Hematopoietic multipotent progenitor cell treated with erythropoietin and hydrocortisone succinate and interleukin-3 and kit ligand, for 6 days (in vitro differentiated cells): Measurements from ENCODE around the gene PHF21B.
"Not testable (repeated sequence)": the region's sequence is repeated elsewhere in the genome, so short reads cannot be mapped to it uniquely, and the experiment has no call there.

Experiments
- DNase-seq: peaks from one replicate; pipeline ENCODE4 v3.0.0-alpha.2; 2015

Gene PHF21B

GRCh38 chr22:44862981-44863860, 146.6 kb downstream of the PHF21B start:
- DNase-seq, result peak; percentile 29

DNA sequence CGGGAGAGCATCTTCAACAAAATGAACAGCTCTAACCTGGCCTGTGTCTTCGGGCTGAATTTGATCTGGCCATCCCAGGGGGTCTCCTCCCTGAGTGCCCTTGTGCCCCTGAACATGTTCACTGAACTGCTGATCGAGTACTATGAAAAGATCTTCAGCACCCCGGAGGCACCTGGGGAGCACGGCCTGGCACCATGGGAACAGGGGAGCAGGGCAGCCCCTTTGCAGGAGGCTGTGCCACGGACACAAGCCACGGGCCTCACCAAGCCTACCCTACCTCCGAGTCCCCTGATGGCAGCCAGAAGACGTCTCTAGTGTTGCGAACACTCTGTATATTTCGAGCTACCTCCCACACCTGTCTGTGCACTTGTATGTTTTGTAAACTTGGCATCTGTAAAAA, 147.5 kb downstream of the PHF21B start:
- no peak for DNase-seq

- DNase-seq, result no peak
These were observed 148.6 kb downstream of the PHF21B start for GRCh38 chr22:44861245-44861644.

- DNase-seq, result no peak
These were observed 149.5 kb downstream of the PHF21B start for GRCh38 chr22:44860311-44860710.

DNA sequence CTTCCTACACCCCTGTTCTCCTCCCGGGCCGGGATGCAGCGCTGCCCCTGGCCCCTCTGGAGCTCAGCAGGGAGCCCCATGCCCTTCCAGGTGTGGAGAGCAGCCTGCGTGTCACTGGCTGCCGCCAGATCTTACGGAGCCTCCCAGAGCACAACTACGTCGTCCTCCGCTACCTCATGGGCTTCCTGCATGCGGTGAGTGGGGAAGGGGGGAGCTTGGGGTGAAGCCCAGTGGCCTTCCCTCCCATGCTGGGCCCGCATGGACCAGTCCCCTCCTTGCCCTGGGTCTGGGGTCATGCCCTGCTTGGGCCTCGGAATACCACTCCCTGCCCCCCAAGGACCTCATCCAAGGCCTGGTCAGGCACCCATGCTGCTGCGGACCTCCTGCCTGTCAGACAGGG, 150.2 kb downstream of the PHF21B start:
- DNase-seq, result no peak

DNA sequence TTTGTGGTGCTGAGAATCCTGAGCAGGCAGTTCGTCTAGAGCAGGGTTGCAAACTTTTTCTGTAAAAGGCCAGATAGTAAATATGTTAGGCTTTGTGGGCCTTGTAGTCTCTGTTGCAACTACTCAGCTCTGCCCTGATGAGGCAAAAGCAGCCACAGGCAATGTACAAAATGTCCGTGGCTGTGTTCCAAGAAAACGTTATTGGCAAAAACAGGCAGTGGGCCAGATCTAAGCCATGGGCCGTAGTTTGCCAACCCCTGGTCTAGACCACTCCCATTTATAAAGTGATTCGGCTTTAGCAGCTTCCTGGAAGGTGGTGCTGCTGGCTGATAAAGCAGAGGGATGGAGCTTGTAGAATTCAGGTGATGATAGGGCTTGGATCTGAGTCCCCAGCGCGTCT, 151.0 kb downstream of the PHF21B start:
- peak; percentile 10 for DNase-seq

DNA sequence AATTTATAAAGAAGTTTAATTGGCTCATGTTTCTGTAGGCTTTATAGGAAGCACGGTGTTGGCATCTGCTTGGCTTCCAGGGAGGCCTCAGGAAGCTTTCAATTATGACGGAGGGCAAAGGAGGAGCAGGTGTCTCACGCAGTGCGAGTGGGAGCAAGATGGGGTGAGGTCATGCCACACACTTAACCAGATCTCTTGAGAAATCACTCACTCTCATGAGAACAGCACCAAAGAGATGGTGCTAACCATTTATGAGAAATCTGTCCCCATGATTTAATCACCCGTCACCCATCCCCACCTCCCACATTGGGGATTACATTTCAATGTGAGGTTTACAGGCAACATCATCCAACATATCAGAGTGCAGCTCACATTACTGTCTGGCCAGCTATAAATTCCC, 153.9 kb downstream of the PHF21B start:
- no peak for DNase-seq

- not testable (repeated sequence) for DNase-seq
These were observed 155.2 kb downstream of the PHF21B start for GRCh38 chr22:44854641-44855040.

- DNase-seq, result no peak
These were observed 158.9 kb downstream of the PHF21B start for GRCh38 chr22:44850946-44851345.

- DNase-seq, result no peak
These were observed 160.9 kb downstream of the PHF21B start for GRCh38 chr22:44848791-44849420.

DNA sequence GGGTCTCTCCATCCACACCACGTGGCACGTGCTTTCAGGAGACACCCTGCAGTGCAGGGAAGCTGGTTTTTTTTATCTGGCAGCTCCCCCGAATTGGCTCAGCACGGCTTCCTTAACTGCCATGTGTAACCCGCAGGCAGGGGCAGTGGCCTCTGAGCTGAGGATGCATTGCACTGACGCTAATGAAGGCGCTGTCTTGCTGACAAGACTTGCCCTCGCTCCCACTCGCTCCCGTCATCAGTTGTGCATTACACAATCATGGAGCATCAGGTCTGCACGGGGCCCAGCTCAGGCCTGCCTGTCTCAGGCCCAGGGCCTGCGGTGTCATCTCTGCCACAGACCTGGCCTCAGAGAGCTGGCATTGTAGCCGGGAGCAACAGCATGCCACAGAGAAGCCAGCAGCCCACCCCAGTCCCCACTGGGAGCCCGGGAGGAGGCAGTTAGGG, 161.5 kb downstream of the PHF21B start:
- no peak for DNase-seq

DNA sequence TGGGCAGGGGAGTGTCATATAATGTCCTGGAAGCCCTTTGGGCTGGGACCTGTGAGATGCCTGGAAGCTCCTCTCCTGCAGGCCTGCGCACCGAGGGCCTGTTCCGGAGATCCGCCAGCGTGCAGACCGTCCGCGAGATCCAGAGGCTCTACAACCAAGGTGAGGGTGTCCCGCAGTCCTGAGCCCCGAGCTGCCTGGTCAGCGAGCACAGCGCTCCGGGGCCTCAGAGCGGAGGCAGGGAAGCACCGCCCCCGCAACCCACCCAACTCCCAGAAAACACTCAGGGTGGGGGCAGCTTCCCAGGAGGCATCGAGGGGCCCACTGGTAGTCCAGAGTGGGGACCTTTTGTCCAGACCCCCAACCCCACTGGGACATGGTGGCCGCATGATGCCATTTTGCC, 161.9 kb downstream of the PHF21B start:
- DNase-seq, result no peak

GRCh38 chr22:44847380-44847779, 162.4 kb downstream of the PHF21B start:
- DNase-seq, result no peak

DNA sequence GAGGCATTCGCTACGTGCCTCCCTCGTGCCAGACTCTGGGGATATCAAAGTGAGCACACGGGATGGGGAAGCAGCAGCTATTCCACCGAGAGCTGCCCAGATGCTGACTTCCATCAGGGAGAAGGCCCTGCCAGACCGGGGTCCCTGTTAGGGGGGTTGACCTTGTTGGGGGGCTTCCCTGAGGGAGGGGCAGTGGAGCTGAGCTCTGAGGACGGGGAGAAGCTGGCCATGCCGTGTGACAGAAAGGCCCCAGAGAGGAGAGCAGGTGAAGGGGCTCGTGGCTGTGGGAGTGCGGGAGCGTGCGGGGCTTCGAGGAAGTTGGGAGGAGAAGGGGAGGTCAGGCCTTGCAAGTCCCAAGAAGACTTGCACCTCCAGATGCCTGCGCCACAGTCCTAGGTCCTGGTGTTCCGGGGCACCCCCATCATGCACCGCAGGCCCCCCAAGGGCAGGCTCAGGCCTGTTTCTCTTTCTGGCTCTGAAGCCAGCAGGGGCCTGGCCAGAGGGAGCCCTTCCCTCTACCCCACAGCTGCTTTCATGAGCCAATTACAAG, 163.0 kb downstream of the PHF21B start:
- DNase-seq, result no peak

- no peak for DNase-seq
These were observed 163.7 kb downstream of the PHF21B start for GRCh38 chr22:44845796-44846720.

- no peak for DNase-seq
These were observed 164.6 kb downstream of the PHF21B start for GRCh38 chr22:44845191-44845590.

DNA sequence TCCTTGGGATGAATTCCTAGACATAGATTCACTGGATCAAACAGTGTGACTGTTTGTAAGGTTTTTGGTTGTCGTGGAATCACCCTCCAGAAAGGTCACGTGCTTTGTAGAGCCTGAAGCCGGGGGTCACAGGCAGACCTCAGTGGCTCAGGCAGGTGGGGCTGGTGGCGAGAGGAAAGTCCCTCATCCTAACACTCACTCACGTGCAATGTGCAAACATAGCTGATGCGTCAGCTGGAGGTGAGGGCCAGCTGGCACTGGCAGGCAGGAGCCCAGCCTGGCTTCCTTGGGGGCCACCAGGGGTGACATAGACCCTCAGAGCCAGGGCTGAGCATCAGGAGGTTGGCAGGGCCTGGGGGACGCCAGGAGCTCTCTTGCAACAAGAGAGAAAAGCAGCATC, 167.4 kb downstream of the PHF21B start:
- no peak for DNase-seq

- no peak for DNase-seq
These were observed 169.0 kb downstream of the PHF21B start for GRCh38 chr22:44840611-44841322.

DNA sequence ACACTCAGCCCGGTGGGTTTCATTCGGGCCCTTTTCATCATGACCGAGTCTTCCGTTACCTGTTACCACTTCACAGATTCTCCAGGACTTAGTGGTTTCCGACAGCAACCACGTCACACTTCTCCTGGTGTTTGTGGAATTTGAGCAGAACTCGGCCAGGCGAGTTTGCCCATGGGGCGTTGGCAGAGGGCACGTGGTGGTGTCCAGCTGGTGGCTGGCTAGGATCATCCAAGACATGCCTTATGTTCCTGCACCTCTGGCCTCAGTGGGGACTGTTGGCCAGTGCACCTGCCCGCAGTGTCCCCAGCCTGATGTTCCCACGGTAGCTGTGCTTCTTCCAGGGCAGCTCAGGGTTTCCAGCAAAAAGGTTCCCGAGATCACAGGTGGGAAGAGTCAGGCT, 170.1 kb downstream of the PHF21B start:
- DNase-seq, result no peak

GRCh38 chr22:44839061-44839460, 170.7 kb downstream of the PHF21B start:
- no peak for DNase-seq

- DNase-seq, result no peak
These were observed 171.3 kb downstream of the PHF21B start for GRCh38 chr22:44838316-44839016.

- no peak for DNase-seq
These were observed 172.3 kb downstream of the PHF21B start for GRCh38 chr22:44837481-44837880.
